IPS-18a (cell line): ENCODE measurements around the gene CASP8.
"Not testable (repeated sequence)": the region's sequence is repeated elsewhere in the genome, so short reads cannot be mapped to it uniquely, and the experiment has no call there.

ENCODE experiments used
- H3K27ac ChIP-seq: one replicate; pipeline ENCODE4 v1.5.1; 2013; ENCODE audit warnings: low read length
- H3K27me3 ChIP-seq: one replicate; pipeline ENCODE4 v1.6.1; 2013; ENCODE audit warnings: mild to moderate bottlenecking, low read length; ENCODE audit not compliant: control insufficient read depth, insufficient read depth
- H3K36me3 ChIP-seq: one replicate; pipeline ENCODE4 v1.6.1; 2013; ENCODE audit warnings: low read depth, low read length; ENCODE audit not compliant: control insufficient read depth
- H3K4me1 ChIP-seq: one replicate; pipeline ENCODE4 v1.6.1; 2013; ENCODE audit warnings: low read depth, low read length; ENCODE audit not compliant: control insufficient read depth
- H3K4me3 ChIP-seq: one replicate; pipeline ENCODE4 v1.5.1; 2013; ENCODE audit warnings: low read length
- H3K9ac ChIP-seq: one replicate; pipeline ENCODE4 v1.6.1; 2013; ENCODE audit warnings: mild to moderate bottlenecking, low read length, moderate library complexity
- H3K9me3 ChIP-seq: one replicate; pipeline ENCODE4 v1.6.1; 2013; ENCODE audit warnings: low read depth, low read length; ENCODE audit not compliant: control insufficient read depth

The CASP8 gene

GRCh38 chr2:201233192-201233811, 27.0 kb upstream of the CASP8 start:
- Histone ChIP-seq H3K9me3 (no peaks in the 10 kb centered on the region), H3K27ac (no peak overlapping the region)

DNA sequence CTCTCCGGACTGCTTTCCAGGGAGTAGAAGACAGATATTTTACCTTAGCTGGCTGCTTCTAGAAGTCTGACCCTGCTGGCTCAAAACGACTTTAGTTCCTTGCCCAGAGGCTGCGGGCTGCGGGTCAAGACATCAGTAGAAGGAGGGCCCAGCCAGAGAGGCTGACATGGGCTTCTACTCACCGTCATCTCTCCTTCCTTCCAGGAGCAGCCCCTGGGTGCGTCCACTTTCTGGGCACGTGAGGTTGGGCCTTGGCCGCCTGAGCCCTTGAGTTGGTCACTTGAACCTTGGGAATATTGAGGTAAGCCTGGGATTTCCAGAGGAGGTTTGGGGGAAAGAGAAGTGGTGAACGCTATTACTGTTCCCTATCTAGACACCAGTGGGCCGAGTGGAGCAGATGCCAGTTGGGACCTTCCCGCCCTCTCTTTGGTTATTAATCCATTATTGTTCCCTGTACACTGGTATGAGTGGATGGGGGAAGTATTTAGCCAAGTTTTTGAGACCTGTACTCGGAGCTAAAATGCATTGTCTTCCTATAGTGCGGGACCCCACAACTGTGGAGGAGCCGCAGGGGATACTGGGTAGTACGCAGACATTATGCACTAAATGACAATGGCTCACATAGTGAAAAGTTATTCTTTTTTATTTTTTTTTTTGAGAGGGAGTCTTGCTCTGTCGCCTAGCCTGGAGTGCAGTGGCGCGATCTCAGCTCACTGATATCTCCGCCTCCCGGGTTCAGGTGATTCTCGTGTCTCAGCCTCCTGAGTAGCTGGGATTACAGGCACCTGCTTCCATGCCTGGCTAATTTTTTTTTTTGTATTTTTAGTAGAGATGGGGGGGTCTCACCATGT, 26.3 kb upstream of the CASP8 start:
- H3K27me3 ChIP-seq, result no peaks in the 10 kb centered on the region
- H3K9me3 ChIP-seq, result no peaks in the 10 kb centered on the region
- H3K36me3 ChIP-seq, result no peaks in the 10 kb centered on the region
- no peak overlapping the region for H3K9ac ChIP-seq
- H3K4me1 ChIP-seq, result no peaks in the 10 kb centered on the region
- H3K27ac ChIP-seq, result no peak overlapping the region
- peak overlapping the region; percentile 8 for H3K4me3 ChIP-seq

More at GRCh38 chr2:201233192-201233811, 27.0 kb upstream of the CASP8 start:
- Histone ChIP-seq H3K4me3 (peak overlapping the region; percentile 8), H3K9ac (no peak overlapping the region), H3K36me3 (no peaks in the 10 kb centered on the region), H3K4me1 (no peaks in the 10 kb centered on the region), H3K27me3 (no peaks in the 10 kb centered on the region)

DNA sequence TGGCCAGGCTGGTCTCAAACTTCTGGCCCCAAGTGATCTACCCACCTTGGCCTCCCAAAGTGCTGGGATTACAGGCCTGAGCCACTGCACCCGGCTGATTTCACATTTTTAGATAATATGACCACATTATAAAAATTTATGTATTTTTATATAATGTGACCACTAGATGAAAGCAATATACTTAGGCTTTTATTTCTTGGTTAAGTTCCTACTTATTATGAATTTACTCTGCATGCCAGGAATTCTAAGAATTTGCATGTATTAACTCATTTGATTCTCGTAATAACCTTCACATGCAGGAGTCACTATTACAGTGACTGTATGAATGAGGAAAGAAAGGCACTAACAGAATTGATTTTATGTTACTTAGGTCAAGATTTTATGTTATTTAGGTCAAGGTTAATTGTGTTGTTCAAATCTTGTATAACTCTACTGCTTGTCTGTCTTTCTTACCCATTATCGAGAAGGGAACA, 25.6 kb upstream of the CASP8 start:
- H3K4me3 ChIP-seq, result no peak overlapping the region
- H3K9ac ChIP-seq, result no peak overlapping the region
- H3K4me1 ChIP-seq, result no peaks in the 10 kb centered on the region
- H3K36me3 ChIP-seq, result no peaks in the 10 kb centered on the region
- no peak overlapping the region for H3K27ac ChIP-seq
- no peaks in the 10 kb centered on the region for H3K27me3 ChIP-seq
- H3K9me3 ChIP-seq, result no peaks in the 10 kb centered on the region

- no peak overlapping the region for H3K4me3 ChIP-seq
- H3K36me3 ChIP-seq, result no peaks in the 10 kb centered on the region
- no peaks in the 10 kb centered on the region for H3K27me3 ChIP-seq
- no peak overlapping the region for H3K9ac ChIP-seq
- H3K4me1 ChIP-seq, result no peaks in the 10 kb centered on the region
- H3K9me3 ChIP-seq, result no peaks in the 10 kb centered on the region
- no peak overlapping the region for H3K27ac ChIP-seq
Measured at GRCh38 chr2:201235860-201236811, 24.2 kb upstream of the CASP8 start.

GRCh38 chr2:201237486-201238123, 22.7 kb upstream of the CASP8 start:
- no peaks in the 10 kb centered on the region for H3K27me3 ChIP-seq
- H3K9me3 ChIP-seq, result no peaks in the 10 kb centered on the region
- no peak overlapping the region for H3K4me3 ChIP-seq
- H3K27ac ChIP-seq, result no peak overlapping the region
- no peaks in the 10 kb centered on the region for H3K4me1 ChIP-seq
- no peak overlapping the region for H3K9ac ChIP-seq
- no peaks in the 10 kb centered on the region for H3K36me3 ChIP-seq

- H3K27ac ChIP-seq, H3K4me3 ChIP-seq, H3K4me1 ChIP-seq, H3K9ac ChIP-seq, H3K27me3 ChIP-seq, H3K36me3 ChIP-seq, H3K9me3 ChIP-seq: not testable (repeated sequence)
Measured at GRCh38 chr2:201239167-201239935, 21.0 kb upstream of the CASP8 start.

GRCh38 chr2:201242571-201243277, 17.6 kb upstream of the CASP8 start:
- Histone ChIP-seq H3K9ac (no peak overlapping the region), H3K27ac (no peak overlapping the region), H3K9me3 (no peaks in the 10 kb centered on the region), H3K36me3 (no peaks in the 10 kb centered on the region), H3K27me3 (no peaks in the 10 kb centered on the region), H3K4me1 (no peaks in the 10 kb centered on the region), H3K4me3 (no peak overlapping the region)

GRCh38 chr2:201244829-201245228, 15.5 kb upstream of the CASP8 start:
- H3K27me3 ChIP-seq, result no peaks in the 10 kb centered on the region
- H3K27ac ChIP-seq, result no peak overlapping the region
- no peaks in the 10 kb centered on the region for H3K36me3 ChIP-seq
- H3K9ac ChIP-seq, result no peak overlapping the region
- no peaks in the 10 kb centered on the region for H3K4me1 ChIP-seq
- H3K4me3 ChIP-seq, result no peak overlapping the region
- no peaks in the 10 kb centered on the region for H3K9me3 ChIP-seq

- no peak overlapping the region for H3K4me3 ChIP-seq
- no peaks in the 10 kb centered on the region for H3K36me3 ChIP-seq
- H3K27me3 ChIP-seq, result no peaks in the 10 kb centered on the region
- no peak overlapping the region for H3K9ac ChIP-seq
- no peaks in the 10 kb centered on the region for H3K9me3 ChIP-seq
- no peak overlapping the region for H3K27ac ChIP-seq
- no peaks in the 10 kb centered on the region for H3K4me1 ChIP-seq
Measured at GRCh38 chr2:201246280-201246679, 14.1 kb upstream of the CASP8 start.

DNA sequence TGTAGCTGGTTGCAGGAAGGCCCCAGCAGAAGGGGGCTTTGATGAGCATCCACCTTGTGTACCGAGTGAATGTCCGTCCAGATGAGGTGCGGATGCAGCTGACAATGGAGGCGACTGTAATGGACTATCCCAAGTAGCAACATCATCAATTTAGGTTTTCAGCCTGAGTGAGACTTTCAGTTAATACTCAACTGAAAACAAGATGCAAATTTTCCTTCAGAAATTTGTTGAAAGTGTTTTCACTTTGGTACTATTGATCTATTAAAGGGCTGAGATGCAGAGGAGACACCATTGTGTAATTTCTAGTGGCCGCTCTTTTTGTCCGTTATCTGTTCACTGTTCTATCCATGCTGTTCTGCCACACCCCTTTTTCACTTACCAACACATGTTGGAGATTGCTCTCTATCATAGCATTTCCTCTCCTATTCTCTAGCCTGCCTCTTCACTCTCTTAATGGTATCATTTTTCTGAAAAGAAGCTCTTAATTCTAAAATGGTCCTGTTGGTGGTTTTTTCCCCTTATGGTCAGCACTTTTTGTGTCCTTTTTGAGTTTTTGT, 12.0 kb upstream of the CASP8 start:
- H3K9ac ChIP-seq, result no peak overlapping the region
- H3K36me3 ChIP-seq, result no peaks in the 10 kb centered on the region
- no peak overlapping the region for H3K4me3 ChIP-seq
- H3K9me3 ChIP-seq, result no peaks in the 10 kb centered on the region
- H3K4me1 ChIP-seq, result no peaks in the 10 kb centered on the region
- H3K27me3 ChIP-seq, result no peaks in the 10 kb centered on the region
- no peak overlapping the region for H3K27ac ChIP-seq
